IPS-18a (cell line): ENCODE results near the gene IPO9.

Source experiments
- H3K27ac ChIP-seq: one replicate; pipeline ENCODE4 v1.5.1; 2013; ENCODE audit warnings: low read length
- H3K27me3 ChIP-seq: one replicate; pipeline ENCODE4 v1.6.1; 2013; ENCODE audit warnings: mild to moderate bottlenecking, low read length; ENCODE audit not compliant: control insufficient read depth, insufficient read depth
- H3K36me3 ChIP-seq: one replicate; pipeline ENCODE4 v1.6.1; 2013; ENCODE audit warnings: low read depth, low read length; ENCODE audit not compliant: control insufficient read depth
- H3K4me1 ChIP-seq: one replicate; pipeline ENCODE4 v1.6.1; 2013; ENCODE audit warnings: low read depth, low read length; ENCODE audit not compliant: control insufficient read depth
- H3K4me3 ChIP-seq: one replicate; pipeline ENCODE4 v1.5.1; 2013; ENCODE audit warnings: low read length
- H3K9ac ChIP-seq: one replicate; pipeline ENCODE4 v1.6.1; 2013; ENCODE audit warnings: mild to moderate bottlenecking, low read length, moderate library complexity
- H3K9me3 ChIP-seq: one replicate; pipeline ENCODE4 v1.6.1; 2013; ENCODE audit warnings: low read depth, low read length; ENCODE audit not compliant: control insufficient read depth

Gene IPO9

GRCh38 chr1:201791051-201791778 lies 37.7 kb upstream of the IPO9 start:
- Histone ChIP-seq H3K27ac (no peak overlapping the region), H3K9me3 (no peaks in the 10 kb centered on the region), H3K4me1 (no peaks in the 10 kb centered on the region), H3K9ac (no peak overlapping the region), H3K36me3 (peaks cover 72% of the 10 kb centered on the region), H3K4me3 (no peak overlapping the region), H3K27me3 (no peaks in the 10 kb centered on the region)

- Histone ChIP-seq H3K9me3 (no peaks in the 10 kb centered on the region), H3K9ac (no peak overlapping the region), H3K36me3 (peaks cover 70% of the 10 kb centered on the region), H3K4me1 (no peaks in the 10 kb centered on the region), H3K27ac (no peak overlapping the region), H3K27me3 (no peaks in the 10 kb centered on the region), H3K4me3 (no peak overlapping the region)
These were observed 37.2 kb upstream of the IPO9 start for GRCh38 chr1:201791779-201792173.

- no peaks in the 10 kb centered on the region for H3K9me3 ChIP-seq
- H3K9ac ChIP-seq = no peak overlapping the region
- no peaks in the 10 kb centered on the region for H3K27me3 ChIP-seq
- H3K4me1 ChIP-seq = no peaks in the 10 kb centered on the region
- H3K36me3 ChIP-seq = peaks cover 70% of the 10 kb centered on the region
- H3K4me3 ChIP-seq = no peak overlapping the region
- no peak overlapping the region for H3K27ac ChIP-seq
These were observed 36.2 kb upstream of the IPO9 start for GRCh38 chr1:201792534-201793305.

- H3K9ac ChIP-seq = no peak overlapping the region
- H3K4me1 ChIP-seq = no peaks in the 10 kb centered on the region
- H3K9me3 ChIP-seq = no peaks in the 10 kb centered on the region
- H3K4me3 ChIP-seq = no peak overlapping the region
- no peak overlapping the region for H3K27ac ChIP-seq
- H3K27me3 ChIP-seq = no peaks in the 10 kb centered on the region
- H3K36me3 ChIP-seq = peaks cover 67% of the 10 kb centered on the region
These were observed 35.5 kb upstream of the IPO9 start for GRCh38 chr1:201793306-201793925.

- H3K4me3 ChIP-seq = no peak overlapping the region
- no peaks in the 10 kb centered on the region for H3K9me3 ChIP-seq
- H3K27me3 ChIP-seq = no peaks in the 10 kb centered on the region
- H3K4me1 ChIP-seq = no peaks in the 10 kb centered on the region
- H3K36me3 ChIP-seq = peaks cover 52% of the 10 kb centered on the region
- no peak overlapping the region for H3K27ac ChIP-seq
- no peak overlapping the region for H3K9ac ChIP-seq
These were observed 33.9 kb upstream of the IPO9 start for GRCh38 chr1:201795066-201795465.

GRCh38 chr1:201800246-201800645 lies 28.7 kb upstream of the IPO9 start:
- no peak overlapping the region for H3K27ac ChIP-seq
- H3K27me3 ChIP-seq = no peaks in the 10 kb centered on the region
- no peaks in the 10 kb centered on the region for H3K9me3 ChIP-seq
- no peak overlapping the region for H3K4me3 ChIP-seq
- peaks cover 39% of the 10 kb centered on the region for H3K36me3 ChIP-seq
- H3K9ac ChIP-seq = no peak overlapping the region
- no peaks in the 10 kb centered on the region for H3K4me1 ChIP-seq

- Histone ChIP-seq H3K36me3 (peaks cover 66% of the 10 kb centered on the region), H3K4me3 (no peak overlapping the region), H3K9ac (no peak overlapping the region), H3K27ac (no peak overlapping the region), H3K27me3 (no peaks in the 10 kb centered on the region), H3K4me1 (no peaks in the 10 kb centered on the region), H3K9me3 (no peaks in the 10 kb centered on the region)
These were observed 22.2 kb upstream of the IPO9 start for GRCh38 chr1:201806801-201807200.

GRCh38 chr1:201807958-201808632 lies 20.9 kb upstream of the IPO9 start:
- Histone ChIP-seq H3K4me1 (no peaks in the 10 kb centered on the region), H3K36me3 (peaks cover 79% of the 10 kb centered on the region), H3K4me3 (no peak overlapping the region), H3K27me3 (no peaks in the 10 kb centered on the region), H3K27ac (no peak overlapping the region), H3K9me3 (no peaks in the 10 kb centered on the region), H3K9ac (no peak overlapping the region)

GRCh38 chr1:201808633-201808990 lies 20.3 kb upstream of the IPO9 start:
- H3K4me3 ChIP-seq = no peak overlapping the region
- no peaks in the 10 kb centered on the region for H3K27me3 ChIP-seq
- H3K9me3 ChIP-seq = no peaks in the 10 kb centered on the region
- no peak overlapping the region for H3K9ac ChIP-seq
- H3K27ac ChIP-seq = no peak overlapping the region
- H3K4me1 ChIP-seq = no peaks in the 10 kb centered on the region
- H3K36me3 ChIP-seq = peaks cover 80% of the 10 kb centered on the region

- Histone ChIP-seq H3K27me3 (no peaks in the 10 kb centered on the region), H3K9ac (no peak overlapping the region), H3K9me3 (no peaks in the 10 kb centered on the region), H3K4me3 (no peak overlapping the region), H3K27ac (no peak overlapping the region), H3K36me3 (peaks cover 74% of the 10 kb centered on the region), H3K4me1 (no peaks in the 10 kb centered on the region)
These were observed 19.1 kb upstream of the IPO9 start for GRCh38 chr1:201809876-201810275.

GRCh38 chr1:201810466-201811216 lies 18.3 kb upstream of the IPO9 start:
- H3K27me3 ChIP-seq = no peaks in the 10 kb centered on the region
- no peak overlapping the region for H3K27ac ChIP-seq
- no peaks in the 10 kb centered on the region for H3K4me1 ChIP-seq
- H3K36me3 ChIP-seq = peaks cover 72% of the 10 kb centered on the region
- H3K9ac ChIP-seq = no peak overlapping the region
- no peak overlapping the region for H3K4me3 ChIP-seq
- H3K9me3 ChIP-seq = no peaks in the 10 kb centered on the region
